ENCODE measurements around the gene OGDHL.

DNA sequence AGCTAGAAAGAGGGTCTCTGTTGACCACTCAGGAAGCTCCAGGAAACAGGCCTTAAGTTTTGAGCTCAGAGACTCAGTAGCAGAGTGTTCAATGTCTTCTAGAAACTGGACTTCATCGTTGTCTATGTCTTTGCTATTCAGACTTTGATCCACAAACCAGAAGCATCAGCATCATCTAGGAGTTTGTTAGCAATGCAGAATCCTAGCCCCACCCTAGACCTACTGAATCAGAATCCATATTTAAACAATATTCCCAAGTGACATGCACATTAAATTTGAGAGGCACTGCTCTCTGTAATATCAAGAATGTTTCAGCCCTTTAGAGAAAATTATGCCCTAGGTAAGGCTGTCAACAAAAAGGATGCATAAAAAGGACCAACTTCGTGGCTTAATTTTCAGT is 12.9 kb upstream of the OGDHL start:
- TF ChIP-seq EZH2phosphoT487 (IDR thresholded peaks at IDR 0.05; ENCODE audit: borderline replicate concordance, low read length) (no peak), CTCF (conservative IDR thresholded peaks at IDR 0.05; ENCODE audit: low read depth, low read length) (no peak), EZH2 (IDR thresholded peaks at IDR 0.05; ENCODE audit: low read length, unreplicated experiment) (no peak)
